GM21515 (cell line): Measurements from ENCODE around the gene CDH12.
"Not testable (repeated sequence)": the region's sequence is repeated elsewhere in the genome, so short reads cannot be mapped to it uniquely, and the experiment has no call there.

ENCODE experiments used
- ATAC-seq: cut with Tn5 transposase; IDR thresholded peaks from one replicate; pipeline ENCODE4 v1.9.1; 2021; ENCODE audit not compliant: unreplicated experiment

CDH12 gene

GRCh38 chr5:22774214-22774613 is 78.9 kb downstream of the CDH12 start:
- not testable (repeated sequence) for ATAC-seq

GRCh38 chr5:22764736-22765135 is 88.4 kb downstream of the CDH12 start:
- no peak for ATAC-seq

GRCh38 chr5:22757776-22758175 is 95.4 kb downstream of the CDH12 start:
- no peak for ATAC-seq

DNA sequence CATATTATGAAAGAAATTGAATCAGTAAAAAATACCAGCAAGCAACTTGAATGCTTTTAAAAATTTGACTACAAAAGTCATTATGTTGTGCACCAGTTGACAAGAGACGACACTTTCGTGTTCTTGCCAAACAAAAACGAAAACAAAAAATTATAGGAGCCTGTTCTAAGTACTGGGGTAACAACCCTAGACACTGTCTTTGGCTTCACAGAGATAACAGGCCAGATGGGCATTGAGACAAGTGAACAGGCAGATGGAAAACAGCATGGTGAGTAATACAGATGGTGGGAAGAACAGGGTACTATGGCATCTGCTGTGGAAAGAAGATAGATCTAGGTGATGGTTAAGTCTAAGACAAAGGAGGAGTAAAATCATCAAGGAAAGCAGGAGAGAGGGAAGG is 99.0 kb downstream of the CDH12 start:
- ATAC-seq: no peak

- ATAC-seq: no peak
These were observed 101.6 kb downstream of the CDH12 start for GRCh38 chr5:22751536-22751935.

- no peak for ATAC-seq
These were observed 116.6 kb downstream of the CDH12 start for GRCh38 chr5:22736443-22737003.

GRCh38 chr5:22734907-22735306 is 118.2 kb downstream of the CDH12 start:
- no peak for ATAC-seq

DNA sequence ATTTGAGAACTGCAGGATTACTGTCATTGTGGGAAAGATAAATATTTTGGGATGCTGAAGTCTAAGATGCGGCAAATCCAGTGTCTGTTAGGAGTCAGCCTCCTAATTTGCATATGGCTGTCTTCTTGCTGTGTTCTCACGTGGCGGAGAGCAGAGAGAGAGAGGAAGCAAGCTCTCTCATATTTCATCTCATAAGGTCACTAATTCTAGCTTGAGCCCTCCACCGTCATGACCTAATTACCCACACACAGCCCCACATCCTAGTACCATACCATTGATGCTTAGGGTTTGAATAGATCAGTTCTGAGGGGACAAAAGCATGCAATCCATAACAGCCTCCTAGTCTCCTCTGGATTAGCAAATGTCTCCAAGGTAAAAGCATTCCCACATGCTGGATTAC is 124.5 kb downstream of the CDH12 start:
- ATAC-seq: no peak

DNA sequence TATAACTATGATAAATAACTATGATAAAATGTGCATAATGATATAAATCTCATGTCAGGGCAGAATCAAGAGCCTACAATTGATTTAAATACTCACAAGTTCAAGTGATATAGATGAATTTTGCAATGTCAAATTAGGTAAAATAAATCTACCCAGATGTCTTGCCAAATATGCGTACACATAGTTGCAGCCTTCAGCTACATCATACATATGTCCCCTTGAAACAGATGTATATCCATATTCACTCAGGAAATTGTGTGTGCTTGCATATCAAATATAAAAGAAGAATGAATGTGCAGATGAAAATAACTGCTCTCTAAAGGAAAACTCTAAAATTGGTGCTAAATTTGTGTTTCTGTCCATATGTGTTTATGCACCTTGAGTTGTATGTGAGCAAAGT is 130.7 kb downstream of the CDH12 start:
- no peak for ATAC-seq

DNA sequence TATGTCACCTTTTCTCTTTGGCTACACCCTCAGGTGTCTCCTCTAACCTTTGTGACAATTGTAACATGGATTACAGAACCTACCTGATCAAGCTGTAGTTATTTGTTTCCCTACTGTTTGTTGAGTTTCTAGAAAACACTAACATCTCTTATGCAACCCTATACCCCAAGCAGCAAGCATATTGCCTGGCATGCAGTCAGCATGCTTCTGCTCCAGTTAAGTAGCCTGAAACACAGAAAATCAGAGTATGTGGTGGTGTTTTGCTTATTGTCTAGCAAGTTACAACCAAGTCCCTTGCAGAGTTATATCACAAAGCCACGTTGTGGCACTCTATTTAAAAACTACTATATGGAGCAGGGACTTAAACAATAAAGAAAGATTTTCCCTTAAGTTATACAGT is 131.1 kb downstream of the CDH12 start:
- ATAC-seq: no peak

DNA sequence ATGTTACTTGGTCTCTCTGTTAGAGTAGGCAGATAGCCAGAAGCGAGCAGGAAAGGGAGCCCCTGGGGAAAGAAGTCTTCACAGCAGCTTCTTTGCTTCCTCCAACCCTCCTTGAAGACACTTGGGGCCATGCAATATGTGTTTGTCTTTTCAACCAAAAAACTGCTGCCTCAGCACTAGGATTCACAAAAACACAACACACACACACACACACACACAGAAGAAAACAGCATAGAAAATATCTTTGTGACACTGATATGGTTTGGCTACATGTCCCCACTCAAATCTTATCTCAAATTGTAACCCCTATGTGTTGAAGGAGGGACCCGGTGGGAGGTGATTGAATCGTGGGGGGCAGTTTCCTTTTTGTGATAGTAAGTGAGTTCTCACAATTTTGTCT is 133.3 kb downstream of the CDH12 start:
- no peak for ATAC-seq

DNA sequence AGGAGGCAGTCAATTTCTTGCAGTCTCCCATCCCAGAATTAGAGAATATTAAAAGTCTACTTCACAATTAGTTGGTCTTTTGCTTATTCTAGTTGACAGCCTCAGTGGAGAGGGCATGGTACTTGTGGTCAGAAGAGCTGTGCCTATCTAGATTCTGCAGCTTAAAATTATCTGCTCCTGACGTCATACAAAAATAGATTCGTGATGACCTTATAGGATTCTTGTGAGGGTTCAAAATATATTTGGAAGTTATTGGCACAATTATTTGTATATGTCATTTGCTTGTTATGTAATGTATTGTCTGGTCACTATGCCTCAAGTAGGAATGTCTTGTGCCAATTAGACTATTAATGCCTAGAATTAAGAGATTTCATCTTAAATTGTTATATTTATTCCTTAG is 142.5 kb downstream of the CDH12 start:
- ATAC-seq: no peak

- ATAC-seq: no peak
These were observed 143.4 kb downstream of the CDH12 start for GRCh38 chr5:22709743-22710142.

- ATAC-seq: no peak
These were observed 144.3 kb downstream of the CDH12 start for GRCh38 chr5:22708770-22709328.

- ATAC-seq: no peak
These were observed 146.2 kb downstream of the CDH12 start for GRCh38 chr5:22706901-22707300.

DNA sequence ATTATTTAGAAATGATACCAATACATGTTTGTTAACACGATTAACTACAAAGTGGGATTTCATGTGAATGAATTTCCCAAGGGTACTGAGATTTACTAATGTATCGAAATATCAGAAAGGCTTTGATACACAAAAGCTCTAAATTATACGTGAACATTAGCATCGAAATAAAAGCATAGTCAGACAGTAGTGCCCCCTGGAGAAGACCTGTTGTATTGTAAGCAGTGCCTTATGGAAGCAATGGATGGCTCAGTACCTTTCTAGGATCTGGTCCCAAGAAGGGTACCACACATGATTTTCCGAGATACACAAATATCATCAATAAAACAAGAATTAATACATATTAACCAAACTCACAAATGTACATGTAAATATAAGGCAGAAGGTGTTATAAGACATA is 153.8 kb downstream of the CDH12 start:
- no peak for ATAC-seq

- no peak for ATAC-seq
These were observed 160.0 kb downstream of the CDH12 start for GRCh38 chr5:22693121-22693520.

DNA sequence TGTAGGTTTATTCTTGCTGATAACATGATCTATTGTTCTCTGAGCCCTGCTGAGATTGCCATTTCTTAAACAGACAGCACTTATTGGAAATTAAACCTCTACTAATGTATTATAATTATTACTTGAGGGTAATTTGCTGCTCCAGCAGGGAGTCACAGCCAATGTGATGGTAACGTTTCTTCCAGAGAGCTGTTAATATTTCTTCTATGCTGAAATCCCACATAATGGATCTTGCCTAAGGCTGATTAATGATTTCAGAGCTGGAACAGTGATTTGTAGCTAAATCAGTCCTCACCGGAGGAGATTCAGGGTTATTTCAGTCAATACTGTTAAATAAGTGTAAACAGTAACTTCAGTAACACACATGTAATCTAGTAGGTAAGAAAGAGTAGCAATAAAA is 170.1 kb downstream of the CDH12 start:
- no peak for ATAC-seq

- no peak for ATAC-seq
These were observed 174.3 kb downstream of the CDH12 start for GRCh38 chr5:22678886-22679285.

- no peak for ATAC-seq
These were observed 180.0 kb downstream of the CDH12 start for GRCh38 chr5:22673131-22673530.

- no peak for ATAC-seq
These were observed 183.8 kb downstream of the CDH12 start for GRCh38 chr5:22669345-22669744.

- no peak for ATAC-seq
These were observed 187.3 kb downstream of the CDH12 start for GRCh38 chr5:22665801-22666200.

DNA sequence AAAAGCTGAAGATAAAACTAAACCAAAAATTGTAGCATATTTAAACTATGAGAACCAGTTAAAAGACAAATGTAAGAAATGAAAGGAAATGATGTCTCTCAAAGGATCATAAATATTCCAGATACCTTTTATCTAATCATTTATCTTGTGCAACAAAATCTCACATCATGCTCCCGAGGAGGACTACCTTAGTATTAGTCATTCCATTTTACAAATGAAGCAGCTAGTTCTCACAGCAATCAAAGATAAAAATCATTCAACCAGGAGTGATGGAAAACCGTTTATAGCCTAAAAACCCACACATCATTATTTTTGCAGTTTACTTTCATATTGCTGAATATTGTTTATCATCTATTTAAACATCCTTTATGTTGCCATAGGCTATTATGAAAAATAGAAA is 190.0 kb downstream of the CDH12 start:
- no peak for ATAC-seq
